GM18502 (cell line): ENCODE results near the gene ALPK3.

Source experiments
- ATAC-seq: cut with Tn5 transposase; IDR thresholded peaks from one replicate; pipeline ENCODE4 v1.9.1; 2021; ENCODE audit warnings: mild to moderate bottlenecking; ENCODE audit not compliant: unreplicated experiment, poor library complexity

The ALPK3 gene

DNA sequence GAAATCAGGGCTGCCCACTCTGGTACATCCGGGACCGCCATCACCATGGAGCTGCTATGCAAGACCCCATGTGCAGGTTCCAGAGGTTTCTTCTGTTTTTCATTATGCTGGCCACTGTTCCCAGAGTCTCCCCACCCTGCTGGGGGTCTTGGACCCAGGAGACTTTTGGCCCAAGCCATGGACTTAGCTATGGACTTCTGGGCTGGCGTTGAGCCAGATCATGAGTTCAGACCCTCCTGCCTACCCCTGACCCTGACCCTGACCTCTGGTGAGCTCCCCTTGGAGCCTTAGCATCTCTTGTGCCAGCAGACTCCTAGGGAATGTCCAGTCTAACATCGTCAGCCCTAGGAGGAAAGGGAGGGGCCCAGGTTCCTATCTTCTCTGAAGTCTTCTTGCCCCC, 92.6 kb downstream of the ALPK3 start:
- no peak for ATAC-seq

- ATAC-seq = no peak
Measured at GRCh38 chr15:84910928-84911623, 93.9 kb downstream of the ALPK3 start.

DNA sequence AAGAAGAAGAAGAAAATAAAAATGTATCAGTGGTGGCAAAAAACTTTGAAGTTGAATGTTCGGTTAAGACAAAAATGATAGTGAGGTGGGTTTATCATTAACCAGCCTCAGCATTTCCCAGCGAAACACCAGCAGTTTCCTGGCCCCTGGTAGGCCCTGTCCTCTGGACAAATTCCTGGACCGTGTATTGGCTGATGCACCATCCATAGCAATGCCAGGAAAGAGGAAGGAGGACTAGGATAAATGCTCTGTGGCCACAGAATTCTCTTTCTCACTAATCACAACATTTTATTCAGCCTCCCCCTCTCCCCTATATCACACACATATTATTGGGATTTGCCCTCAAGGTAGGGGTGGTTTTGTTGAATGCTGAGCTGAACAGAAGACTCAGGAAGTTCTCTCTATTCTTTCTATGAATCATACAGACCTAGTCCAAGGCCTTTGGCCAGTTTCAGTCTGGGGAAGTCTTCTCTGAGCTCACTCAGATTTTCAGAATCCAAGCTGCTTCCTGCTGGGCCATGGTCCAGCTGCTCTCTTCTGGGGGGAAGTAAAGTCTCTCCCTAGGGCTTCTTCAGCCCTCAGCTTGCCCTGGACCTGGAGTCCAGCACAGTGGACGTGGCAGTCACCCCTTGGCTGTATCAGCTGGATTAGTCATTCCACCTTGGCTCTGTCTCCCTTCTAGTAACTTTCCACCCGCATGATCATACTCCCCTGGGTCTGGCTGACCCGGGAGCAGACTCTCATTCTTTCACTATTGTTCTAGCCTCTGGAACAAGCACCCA, 94.9 kb downstream of the ALPK3 start:
- ATAC-seq = no peak

GRCh38 chr15:84913360-84913723, 96.2 kb downstream of the ALPK3 start:
- no peak for ATAC-seq

DNA sequence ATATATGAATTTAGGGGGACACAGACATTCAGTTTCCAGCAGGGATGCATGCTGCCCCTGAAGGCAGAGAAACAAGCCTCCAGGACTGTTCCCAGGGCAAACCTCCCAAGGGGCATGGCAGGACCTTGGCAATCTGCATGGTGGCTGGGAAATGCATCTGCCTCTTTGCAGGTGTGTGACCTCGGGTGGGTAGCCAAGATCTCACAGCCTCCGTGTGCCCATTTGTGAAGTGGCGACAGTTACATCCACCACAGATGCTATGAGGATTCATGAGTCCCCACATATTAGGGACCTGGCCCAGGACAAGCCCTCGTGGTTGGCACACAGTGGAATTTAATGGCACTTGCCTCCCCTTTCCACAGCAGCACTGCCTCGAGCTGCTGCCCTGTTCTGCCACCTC, 97.2 kb downstream of the ALPK3 start:
- ATAC-seq = no peak

DNA sequence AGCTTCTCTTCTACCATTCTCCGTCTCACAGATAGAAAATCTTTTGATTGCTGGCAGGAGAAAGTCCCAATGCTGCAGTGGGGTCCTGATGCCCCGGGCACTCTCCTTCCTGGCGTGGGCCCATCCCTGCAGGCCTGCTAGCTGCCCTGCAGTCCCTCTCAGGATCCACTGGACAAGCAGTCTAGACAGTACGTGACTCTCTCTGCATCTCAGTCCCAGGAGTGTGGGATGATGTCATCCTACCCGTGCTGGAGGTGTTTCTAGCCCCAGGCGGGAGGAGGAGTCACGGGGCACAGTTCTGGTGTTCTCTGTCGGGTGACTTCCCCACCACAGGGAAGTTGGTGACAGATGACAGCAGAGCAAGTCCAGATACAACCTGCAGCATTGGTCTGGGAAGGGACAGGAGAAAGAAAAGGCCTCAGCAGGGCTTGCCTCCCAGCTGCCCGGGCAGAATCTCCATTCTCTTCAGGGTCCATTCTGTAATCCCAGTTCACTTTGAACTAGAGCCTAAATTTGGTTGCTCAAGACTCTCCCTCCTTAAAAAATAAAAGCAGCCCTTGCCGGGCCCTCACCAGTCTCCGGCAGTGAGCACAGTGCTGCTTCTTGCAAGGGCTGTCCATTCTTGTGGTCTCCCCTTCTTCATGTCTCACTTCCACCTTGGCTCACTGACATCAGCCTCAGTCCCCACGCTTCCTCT, 97.9 kb downstream of the ALPK3 start:
- ATAC-seq = peak; percentile 98

GRCh38 chr15:84915606-84915958, 98.4 kb downstream of the ALPK3 start:
- ATAC-seq = no peak

DNA sequence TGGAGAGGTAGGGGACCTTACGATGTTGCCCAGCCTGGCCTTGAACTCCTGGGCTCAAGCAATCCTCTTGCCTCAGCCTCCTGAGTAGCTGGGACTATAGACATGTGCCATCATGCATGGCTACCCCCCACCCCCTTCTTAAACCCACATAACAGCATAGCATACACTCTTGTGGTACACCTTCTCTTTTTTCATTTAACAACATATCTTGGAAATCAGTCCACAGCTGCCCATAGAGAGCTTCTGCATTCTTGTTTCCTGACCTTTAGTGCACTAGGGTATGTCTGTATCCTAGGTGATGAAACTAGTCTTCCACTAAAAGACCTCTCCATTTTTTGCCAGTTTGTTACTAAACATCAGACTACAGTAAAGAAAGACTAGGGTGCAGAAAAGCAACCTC, 100.3 kb downstream of the ALPK3 start:
- ATAC-seq = no peak

GRCh38 chr15:84919106-84919667, 102.0 kb downstream of the ALPK3 start:
- ATAC-seq = no peak

GRCh38 chr15:84921121-84921520, 104.0 kb downstream of the ALPK3 start:
- ATAC-seq = no peak

- no peak for ATAC-seq
Measured at GRCh38 chr15:84922530-84922929, 105.4 kb downstream of the ALPK3 start.
